Lower leg skin (tissue), 4 donors: ENCODE data around the gene SP3. TPM values are rescaled to one million over a fixed set of nuclear protein-coding genes. Genes with fewer than 3 reads are reported as not detected.

ENCODE experiments used
- DNase-seq, 2 donors: peaks; one replicate each; pipeline ENCODE4 v3.0.0-alpha.2; 2019; ENCODE audit warnings: low spot score in 2 of 2
- H3K4me3 ChIP-seq: fragments of 200-600 bp; sonication (generic); 2 replicates; pipeline ENCODE4 v1.5.1; 2017; ENCODE audit warnings: mild to moderate bottlenecking, low read depth; ENCODE audit not compliant: poor library complexity, severe bottlenecking
- CTCF ChIP-seq, 3 donors: fragments of 450-650 bp; IDR thresholded peaks; one replicate each; pipeline ENCODE4 v1.5.1; 2016; ENCODE audit warnings: antibody characterized with exemption in 3 of 3, mild to moderate bottlenecking in 3 of 3, moderate library complexity in 2 of 3
- POLR2A ChIP-seq, 2 donors: fragments of 450-650 bp; IDR thresholded peaks; one replicate each; pipeline ENCODE4 v1.6.1; 2016 to 2017; ENCODE audit warnings: antibody characterized with exemption in 2 of 2, mild to moderate bottlenecking in 1 of 2, moderate library complexity in 1 of 2
- WGBS, 2 donors: methylation state at CpG; one replicate each; pipeline ENCODE4 v1.1.5; 2018; 5-methylcytosine and 5-hydroxymethylcytosine counted together
- intact Hi-C: fragments of 100-400 bp; cut with DNase I; formaldehyde crosslinking; loops from one replicate; pipeline ENCODE4 v1.15.0; 2023; ENCODE audit warnings: low total_unique reads
- total RNA-seq, 4 donors: library from RNA; depleted of rRNA; stranded (reverse); fragments of >200 nt; gene quantifications; one replicate each; pipeline ENCODE4 v1.1.0, GENCODE V29; 2016

The SP3 gene
- total RNA-seq, 4 donors from 2014 or later: 99.1 to 209 (median 124) TPM

GRCh38 chr2:173993459-173993858, 28.3 kb upstream of the SP3 start:
- TF ChIP-seq POLR2A (IDR thresholded peaks at IDR 0.05) (no peak), CTCF (IDR thresholded peaks at IDR 0.05) (no peak)
- H3K4me3 ChIP-seq: no peak overlapping the region
- WGBS, 2 donors: 52 to 57% methylated on average over 1 of the region's 1 CpG
- intact Hi-C loops: no loop called here
- no peak for DNase-seq

GRCh38 chr2:173991856-173992588, 26.8 kb upstream of the SP3 start:
- 15 to 30% methylated on average over 5 of the region's 5 CpGs for WGBS, 2 donors
- peak; percentile 84 to 95 for DNase-seq
- TF ChIP-seq CTCF (IDR thresholded peaks at IDR 0.05) (no peak), POLR2A (IDR thresholded peaks at IDR 0.05) (no peak)
- no peak overlapping the region for H3K4me3 ChIP-seq
- intact Hi-C loops: no loop called here

- WGBS, 2 donors: 12 to 19% methylated on average over 13 of the region's 13 CpGs
- TF ChIP-seq CTCF (IDR thresholded peaks at IDR 0.05) (no peak), POLR2A (IDR thresholded peaks at IDR 0.05) (no peak)
- DNase-seq: peak; percentile 77 to 96
- intact Hi-C loops: no loop called here
- no peak overlapping the region for H3K4me3 ChIP-seq
Observed at GRCh38 chr2:173990970-173991819, 26.0 kb upstream of the SP3 start.

GRCh38 chr2:173990245-173990644, 25.1 kb upstream of the SP3 start:
- no peak for DNase-seq
- WGBS, 2 donors: 44 to 48% methylated on average over 6 of the region's 6 CpGs
- H3K4me3 ChIP-seq: no peak overlapping the region

GRCh38 chr2:173989884-173990215, 24.7 kb upstream of the SP3 start:
- intact Hi-C loops: no loop called here
- no peak overlapping the region for H3K4me3 ChIP-seq
- WGBS, 2 donors: 44 to 72% methylated on average over 1 of the region's 1 CpG
- no peak for TF ChIP-seq CTCF (IDR thresholded peaks at IDR 0.05)
- no peak for DNase-seq

More at GRCh38 chr2:173990245-173990644, 25.1 kb upstream of the SP3 start:
- intact Hi-C loops: no loop called here
- TF ChIP-seq POLR2A (IDR thresholded peaks at IDR 0.05) (no peak), CTCF (IDR thresholded peaks at IDR 0.05) (no peak)
